Astrocyte (in vitro differentiated cells and primary cell): ENCODE data around the gene PRKCE.

Experiments
- EZH2 ChIP-seq: IDR thresholded peaks from 2 replicates; pipeline ENCODE4 v1.6.1; 2012; ENCODE audit warnings: mild to moderate bottlenecking, low read length, inconsistent platforms; ENCODE audit not compliant: insufficient read depth
- TF ChIP-seq, protein P1 (sequence below): IDR thresholded peaks from 2 replicates; pipeline ENCODE4 v1.5.1; 2011; ENCODE audit warnings: low read depth, mild to moderate bottlenecking, inconsistent platforms, low read length, moderate library complexity; ENCODE audit not compliant: insufficient read depth

GRCh38 chr2:46136481-46136880 is 485.0 kb downstream of the PRKCE start:
- TF ChIP-seq, protein P1, sequence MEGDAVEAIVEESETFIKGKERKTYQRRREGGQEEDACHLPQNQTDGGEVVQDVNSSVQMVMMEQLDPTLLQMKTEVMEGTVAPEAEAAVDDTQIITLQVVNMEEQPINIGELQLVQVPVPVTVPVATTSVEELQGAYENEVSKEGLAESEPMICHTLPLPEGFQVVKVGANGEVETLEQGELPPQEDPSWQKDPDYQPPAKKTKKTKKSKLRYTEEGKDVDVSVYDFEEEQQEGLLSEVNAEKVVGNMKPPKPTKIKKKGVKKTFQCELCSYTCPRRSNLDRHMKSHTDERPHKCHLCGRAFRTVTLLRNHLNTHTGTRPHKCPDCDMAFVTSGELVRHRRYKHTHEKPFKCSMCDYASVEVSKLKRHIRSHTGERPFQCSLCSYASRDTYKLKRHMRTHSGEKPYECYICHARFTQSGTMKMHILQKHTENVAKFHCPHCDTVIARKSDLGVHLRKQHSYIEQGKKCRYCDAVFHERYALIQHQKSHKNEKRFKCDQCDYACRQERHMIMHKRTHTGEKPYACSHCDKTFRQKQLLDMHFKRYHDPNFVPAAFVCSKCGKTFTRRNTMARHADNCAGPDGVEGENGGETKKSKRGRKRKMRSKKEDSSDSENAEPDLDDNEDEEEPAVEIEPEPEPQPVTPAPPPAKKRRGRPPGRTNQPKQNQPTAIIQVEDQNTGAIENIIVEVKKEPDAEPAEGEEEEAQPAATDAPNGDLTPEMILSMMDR = no peak
- no peak for TF ChIP-seq EZH2
